ENCODE data around the gene GRAMD1A.

The GRAMD1A gene

DNA sequence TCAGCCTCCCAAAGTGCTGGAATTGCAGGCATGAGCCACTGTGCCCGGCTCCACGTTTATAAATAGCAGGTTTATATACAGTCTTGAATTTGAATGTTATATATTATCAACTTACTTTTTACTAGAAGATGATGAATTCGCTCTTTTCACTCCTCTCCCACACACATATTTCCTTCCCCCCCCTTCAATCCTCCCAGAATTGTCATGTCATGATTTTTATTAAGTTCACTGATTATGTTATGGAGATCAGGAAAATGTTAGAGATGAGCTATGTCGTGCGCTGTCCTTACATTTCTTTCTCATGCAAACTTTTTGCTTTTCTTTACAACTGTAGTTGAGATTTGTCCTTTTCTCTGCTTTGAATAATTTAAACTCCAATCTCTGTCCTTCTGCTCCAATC lies 17.8 kb upstream of the GRAMD1A start:
- TF ChIP-seq PPARA (CRISPR knock-in tag; IDR thresholded peaks at IDR 0.05; ENCODE audit: borderline replicate concordance) (no peak), ZFP30 (CRISPR knock-in tag; IDR thresholded peaks at IDR 0.05) (no peak), ARNTL (CRISPR knock-in tag; IDR thresholded peaks at IDR 0.05; ENCODE audit: borderline replicate concordance, low read depth) (no peak), RARB (CRISPR knock-in tag; IDR thresholded peaks at IDR 0.05) (no peak), TCF4 (CRISPR knock-in tag; IDR thresholded peaks at IDR 0.05; ENCODE audit: borderline replicate concordance) (no peak), BACH2 (CRISPR knock-in tag; IDR thresholded peaks at IDR 0.05; ENCODE audit: borderline replicate concordance) (no peak), ZNF70 (CRISPR knock-in tag; IDR thresholded peaks at IDR 0.05) (no peak), ZNF8 (CRISPR knock-in tag; IDR thresholded peaks at IDR 0.05) (no peak), ZNF565 (CRISPR knock-in tag; conservative IDR thresholded peaks at IDR 0.05; ENCODE audit: low read depth) (no peak), TOX (CRISPR knock-in tag; IDR thresholded peaks at IDR 0.05; ENCODE audit: borderline replicate concordance) (no peak), SNAI2 (CRISPR knock-in tag; IDR thresholded peaks at IDR 0.05) (no peak), GLIS3 (CRISPR knock-in tag; IDR thresholded peaks at IDR 0.05) (no peak), OSR1 (CRISPR knock-in tag; IDR thresholded peaks at IDR 0.05) (no peak)
- TF ChIP-seq, protein P1, sequence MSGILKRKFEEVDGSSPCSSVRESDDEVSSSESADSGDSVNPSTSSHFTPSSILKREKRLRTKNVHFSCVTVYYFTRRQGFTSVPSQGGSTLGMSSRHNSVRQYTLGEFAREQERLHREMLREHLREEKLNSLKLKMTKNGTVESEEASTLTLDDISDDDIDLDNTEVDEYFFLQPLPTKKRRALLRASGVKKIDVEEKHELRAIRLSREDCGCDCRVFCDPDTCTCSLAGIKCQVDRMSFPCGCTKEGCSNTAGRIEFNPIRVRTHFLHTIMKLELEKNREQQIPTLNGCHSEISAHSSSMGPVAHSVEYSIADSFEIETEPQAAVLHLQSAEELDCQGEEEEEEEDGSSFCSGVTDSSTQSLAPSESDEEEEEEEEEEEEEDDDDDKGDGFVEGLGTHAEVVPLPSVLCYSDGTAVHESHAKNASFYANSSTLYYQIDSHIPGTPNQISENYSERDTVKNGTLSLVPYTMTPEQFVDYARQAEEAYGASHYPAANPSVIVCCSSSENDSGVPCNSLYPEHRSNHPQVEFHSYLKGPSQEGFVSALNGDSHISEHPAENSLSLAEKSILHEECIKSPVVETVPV (CRISPR knock-in tag; IDR thresholded peaks at IDR 0.05) = no peak
- TF ChIP-seq, protein P2, sequence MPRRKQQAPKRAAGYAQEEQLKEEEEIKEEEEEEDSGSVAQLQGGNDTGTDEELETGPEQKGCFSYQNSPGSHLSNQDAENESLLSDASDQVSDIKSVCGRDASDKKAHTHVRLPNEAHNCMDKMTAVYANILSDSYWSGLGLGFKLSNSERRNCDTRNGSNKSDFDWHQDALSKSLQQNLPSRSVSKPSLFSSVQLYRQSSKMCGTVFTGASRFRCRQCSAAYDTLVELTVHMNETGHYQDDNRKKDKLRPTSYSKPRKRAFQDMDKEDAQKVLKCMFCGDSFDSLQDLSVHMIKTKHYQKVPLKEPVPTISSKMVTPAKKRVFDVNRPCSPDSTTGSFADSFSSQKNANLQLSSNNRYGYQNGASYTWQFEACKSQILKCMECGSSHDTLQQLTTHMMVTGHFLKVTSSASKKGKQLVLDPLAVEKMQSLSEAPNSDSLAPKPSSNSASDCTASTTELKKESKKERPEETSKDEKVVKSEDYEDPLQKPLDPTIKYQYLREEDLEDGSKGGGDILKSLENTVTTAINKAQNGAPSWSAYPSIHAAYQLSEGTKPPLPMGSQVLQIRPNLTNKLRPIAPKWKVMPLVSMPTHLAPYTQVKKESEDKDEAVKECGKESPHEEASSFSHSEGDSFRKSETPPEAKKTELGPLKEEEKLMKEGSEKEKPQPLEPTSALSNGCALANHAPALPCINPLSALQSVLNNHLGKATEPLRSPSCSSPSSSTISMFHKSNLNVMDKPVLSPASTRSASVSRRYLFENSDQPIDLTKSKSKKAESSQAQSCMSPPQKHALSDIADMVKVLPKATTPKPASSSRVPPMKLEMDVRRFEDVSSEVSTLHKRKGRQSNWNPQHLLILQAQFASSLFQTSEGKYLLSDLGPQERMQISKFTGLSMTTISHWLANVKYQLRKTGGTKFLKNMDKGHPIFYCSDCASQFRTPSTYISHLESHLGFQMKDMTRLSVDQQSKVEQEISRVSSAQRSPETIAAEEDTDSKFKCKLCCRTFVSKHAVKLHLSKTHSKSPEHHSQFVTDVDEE (CRISPR knock-in tag; IDR thresholded peaks at IDR 0.05) = no peak
- no peak for ATAC-seq

DNA sequence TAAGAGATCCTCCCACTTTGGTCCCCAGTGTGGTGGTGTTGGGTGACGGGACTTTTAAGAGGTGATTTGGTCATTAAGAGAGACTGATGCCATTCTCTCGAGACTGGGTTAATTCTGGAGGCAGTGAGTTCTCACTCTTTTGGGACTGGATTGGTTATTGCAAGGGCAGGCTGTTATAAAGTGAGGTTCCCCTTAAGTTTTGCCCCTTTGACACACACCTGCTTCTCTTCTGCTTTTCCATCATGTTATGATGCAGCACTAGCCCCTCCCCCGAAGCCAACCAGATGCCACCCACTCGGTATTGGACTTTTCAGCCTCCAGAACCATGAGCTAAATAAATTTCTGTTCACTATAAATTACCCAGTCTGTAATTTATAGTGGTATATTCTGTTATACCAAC lies 16.3 kb upstream of the GRAMD1A start:
- ATAC-seq = no peak
- no peak for TF ChIP-seq PPARA (CRISPR knock-in tag; IDR thresholded peaks at IDR 0.05; ENCODE audit: borderline replicate concordance)

DNA sequence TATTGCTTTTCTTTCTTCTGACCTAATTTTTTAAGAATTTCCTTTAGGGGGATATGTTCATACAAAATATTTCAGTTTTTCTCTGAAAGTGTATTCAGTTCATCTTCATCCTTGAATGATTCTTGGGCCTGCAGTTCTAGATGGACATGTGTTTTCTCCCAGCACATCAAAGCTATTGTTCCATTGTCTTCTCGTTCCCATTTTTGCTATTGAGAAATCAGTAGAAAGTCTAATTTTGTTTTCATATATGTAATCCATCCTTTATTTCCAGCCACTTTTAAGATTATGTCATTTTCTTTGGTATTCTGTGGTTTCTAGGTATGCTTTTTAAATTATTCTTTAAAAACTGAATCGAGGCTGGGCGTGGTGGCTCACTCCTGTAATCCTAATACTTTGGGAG lies 15.8 kb upstream of the GRAMD1A start:
- no peak for ATAC-seq
- TF ChIP-seq, protein P2 (CRISPR knock-in tag; IDR thresholded peaks at IDR 0.05) = no peak
- TF ChIP-seq ZFP30 (CRISPR knock-in tag; IDR thresholded peaks at IDR 0.05) (no peak), ESRRG (CRISPR knock-in tag; IDR thresholded peaks at IDR 0.05) (no peak), ZNF70 (CRISPR knock-in tag; IDR thresholded peaks at IDR 0.05) (no peak), ARNTL (CRISPR knock-in tag; IDR thresholded peaks at IDR 0.05; ENCODE audit: borderline replicate concordance, low read depth) (no peak), ZFP3 (CRISPR knock-in tag; IDR thresholded peaks at IDR 0.05) (no peak), RARB (CRISPR knock-in tag; IDR thresholded peaks at IDR 0.05) (no peak), TCF4 (CRISPR knock-in tag; IDR thresholded peaks at IDR 0.05; ENCODE audit: borderline replicate concordance) (no peak), GLIS3 (CRISPR knock-in tag; IDR thresholded peaks at IDR 0.05) (no peak), PPARA (CRISPR knock-in tag; IDR thresholded peaks at IDR 0.05; ENCODE audit: borderline replicate concordance) (no peak), SNAI2 (CRISPR knock-in tag; IDR thresholded peaks at IDR 0.05) (no peak), ZNF8 (CRISPR knock-in tag; IDR thresholded peaks at IDR 0.05) (no peak), TOX (CRISPR knock-in tag; IDR thresholded peaks at IDR 0.05; ENCODE audit: borderline replicate concordance) (no peak)
- TF ChIP-seq, protein P3, sequence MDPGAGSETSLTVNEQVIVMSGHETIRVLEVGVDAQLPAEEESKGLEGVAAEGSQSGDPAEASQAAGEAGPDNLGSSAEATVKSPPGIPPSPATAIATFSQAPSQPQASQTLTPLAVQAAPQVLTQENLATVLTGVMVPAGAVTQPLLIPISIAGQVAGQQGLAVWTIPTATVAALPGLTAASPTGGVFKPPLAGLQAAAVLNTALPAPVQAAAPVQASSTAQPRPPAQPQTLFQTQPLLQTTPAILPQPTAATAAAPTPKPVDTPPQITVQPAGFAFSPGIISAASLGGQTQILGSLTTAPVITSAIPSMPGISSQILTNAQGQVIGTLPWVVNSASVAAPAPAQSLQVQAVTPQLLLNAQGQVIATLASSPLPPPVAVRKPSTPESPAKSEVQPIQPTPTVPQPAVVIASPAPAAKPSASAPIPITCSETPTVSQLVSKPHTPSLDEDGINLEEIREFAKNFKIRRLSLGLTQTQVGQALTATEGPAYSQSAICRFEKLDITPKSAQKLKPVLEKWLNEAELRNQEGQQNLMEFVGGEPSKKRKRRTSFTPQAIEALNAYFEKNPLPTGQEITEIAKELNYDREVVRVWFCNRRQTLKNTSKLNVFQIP (CRISPR knock-in tag; IDR thresholded peaks at IDR 0.05; ENCODE audit: borderline replicate concordance, low read depth) = no peak
- TF ChIP-seq, protein P1 (CRISPR knock-in tag; IDR thresholded peaks at IDR 0.05) = no peak
- TF ChIP-seq, protein P4, sequence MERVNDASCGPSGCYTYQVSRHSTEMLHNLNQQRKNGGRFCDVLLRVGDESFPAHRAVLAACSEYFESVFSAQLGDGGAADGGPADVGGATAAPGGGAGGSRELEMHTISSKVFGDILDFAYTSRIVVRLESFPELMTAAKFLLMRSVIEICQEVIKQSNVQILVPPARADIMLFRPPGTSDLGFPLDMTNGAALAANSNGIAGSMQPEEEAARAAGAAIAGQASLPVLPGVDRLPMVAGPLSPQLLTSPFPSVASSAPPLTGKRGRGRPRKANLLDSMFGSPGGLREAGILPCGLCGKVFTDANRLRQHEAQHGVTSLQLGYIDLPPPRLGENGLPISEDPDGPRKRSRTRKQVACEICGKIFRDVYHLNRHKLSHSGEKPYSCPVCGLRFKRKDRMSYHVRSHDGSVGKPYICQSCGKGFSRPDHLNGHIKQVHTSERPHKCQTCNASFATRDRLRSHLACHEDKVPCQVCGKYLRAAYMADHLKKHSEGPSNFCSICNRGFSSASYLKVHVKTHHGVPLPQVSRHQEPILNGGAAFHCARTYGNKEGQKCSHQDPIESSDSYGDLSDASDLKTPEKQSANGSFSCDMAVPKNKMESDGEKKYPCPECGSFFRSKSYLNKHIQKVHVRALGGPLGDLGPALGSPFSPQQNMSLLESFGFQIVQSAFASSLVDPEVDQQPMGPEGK (CRISPR knock-in tag; IDR thresholded peaks at IDR 0.05; ENCODE audit: borderline replicate concordance) = no peak
